HepG2 (cell line): ENCODE results near the gene VSNL1.

Experiments used
- FOSL2 ChIP-seq: sonication (generic); formaldehyde crosslinking; IDR thresholded peaks from 2 replicates; pipeline ENCODE4 v1.4.0; 2020; ENCODE audit warnings: missing genetic modification reagents
- HNRNPLL ChIP-seq: fragments of 200-400 bp; formaldehyde crosslinking; IDR thresholded peaks from 2 replicates; pipeline ENCODE4 v1.6.1; 2017; ENCODE audit warnings: mild to moderate bottlenecking, low read depth, low read length; ENCODE audit not compliant: poor library complexity, severe bottlenecking
- MAX ChIP-seq: IDR thresholded peaks from 2 replicates; pipeline ENCODE4 v1.6.1; 2012; ENCODE audit warnings: inconsistent platforms
- MTA3 ChIP-seq: sonication (generic); formaldehyde crosslinking; IDR thresholded peaks from 2 replicates; pipeline ENCODE4 v1.4.0; 2020; ENCODE audit warnings: missing genetic modification reagents
- SIN3A ChIP-seq: IDR thresholded peaks from 2 replicates; pipeline ENCODE4 v1.6.1; 2011; ENCODE audit warnings: low read depth, mild to moderate bottlenecking, control low read depth, low read length, borderline replicate concordance
- SUZ12 ChIP-seq: fragments of 150-350 bp; IDR thresholded peaks from 2 replicates; pipeline ENCODE4 v1.6.1; 2014; ENCODE audit warnings: low read depth, low read length
- ZBTB49 ChIP-seq: sonication (generic); formaldehyde crosslinking; IDR thresholded peaks from 2 replicates; pipeline ENCODE4 v1.4.0; 2020; ENCODE audit warnings: missing genetic modification reagents, borderline replicate concordance
- ZFX ChIP-seq: sonication (generic); formaldehyde crosslinking; IDR thresholded peaks from 2 replicates; pipeline ENCODE4 v1.4.0; 2020; ENCODE audit warnings: mild to moderate bottlenecking, low read depth, missing genetic modification reagents, moderate library complexity
- ZNF354B ChIP-seq: sonication (generic); formaldehyde crosslinking; IDR thresholded peaks from 2 replicates; pipeline ENCODE4 v1.8.0; 2022; ENCODE audit warnings: mild to moderate bottlenecking, missing genetic modification reagents
- TF ChIP-seq, protein P1 (sequence below): sonication (generic); formaldehyde crosslinking; IDR thresholded peaks from 2 replicates; pipeline ENCODE4 v1.5.0; 2020; ENCODE audit warnings: mild to moderate bottlenecking, missing genetic modification reagents, moderate library complexity
- TF ChIP-seq, protein P2 (sequence below): sonication (generic); formaldehyde crosslinking; conservative IDR thresholded peaks from 2 replicates; pipeline ENCODE4 v1.8.1; 2023; ENCODE audit warnings: missing genetic modification reagents
- TF ChIP-seq, protein P3 (sequence below): sonication (generic); formaldehyde crosslinking; IDR thresholded peaks from one replicate; pipeline ENCODE4 v1.5.1; 2020; ENCODE audit warnings: mild to moderate bottlenecking, missing genetic modification reagents; ENCODE audit errors: not compliant biosample characterization

GRCh38 chr2:17634997-17635396 is 94.5 kb downstream of the VSNL1 start:
- no peak for TF ChIP-seq ZNF354B (CRISPR knock-in tag)
- TF ChIP-seq MAX = no peak
- TF ChIP-seq SUZ12 = no peak
- TF ChIP-seq ZFX (CRISPR knock-in tag) = no peak
- TF ChIP-seq, protein P1, sequence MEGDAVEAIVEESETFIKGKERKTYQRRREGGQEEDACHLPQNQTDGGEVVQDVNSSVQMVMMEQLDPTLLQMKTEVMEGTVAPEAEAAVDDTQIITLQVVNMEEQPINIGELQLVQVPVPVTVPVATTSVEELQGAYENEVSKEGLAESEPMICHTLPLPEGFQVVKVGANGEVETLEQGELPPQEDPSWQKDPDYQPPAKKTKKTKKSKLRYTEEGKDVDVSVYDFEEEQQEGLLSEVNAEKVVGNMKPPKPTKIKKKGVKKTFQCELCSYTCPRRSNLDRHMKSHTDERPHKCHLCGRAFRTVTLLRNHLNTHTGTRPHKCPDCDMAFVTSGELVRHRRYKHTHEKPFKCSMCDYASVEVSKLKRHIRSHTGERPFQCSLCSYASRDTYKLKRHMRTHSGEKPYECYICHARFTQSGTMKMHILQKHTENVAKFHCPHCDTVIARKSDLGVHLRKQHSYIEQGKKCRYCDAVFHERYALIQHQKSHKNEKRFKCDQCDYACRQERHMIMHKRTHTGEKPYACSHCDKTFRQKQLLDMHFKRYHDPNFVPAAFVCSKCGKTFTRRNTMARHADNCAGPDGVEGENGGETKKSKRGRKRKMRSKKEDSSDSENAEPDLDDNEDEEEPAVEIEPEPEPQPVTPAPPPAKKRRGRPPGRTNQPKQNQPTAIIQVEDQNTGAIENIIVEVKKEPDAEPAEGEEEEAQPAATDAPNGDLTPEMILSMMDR (CRISPR knock-in tag) = no peak
- TF ChIP-seq MTA3 = no peak
- TF ChIP-seq, protein P2, sequence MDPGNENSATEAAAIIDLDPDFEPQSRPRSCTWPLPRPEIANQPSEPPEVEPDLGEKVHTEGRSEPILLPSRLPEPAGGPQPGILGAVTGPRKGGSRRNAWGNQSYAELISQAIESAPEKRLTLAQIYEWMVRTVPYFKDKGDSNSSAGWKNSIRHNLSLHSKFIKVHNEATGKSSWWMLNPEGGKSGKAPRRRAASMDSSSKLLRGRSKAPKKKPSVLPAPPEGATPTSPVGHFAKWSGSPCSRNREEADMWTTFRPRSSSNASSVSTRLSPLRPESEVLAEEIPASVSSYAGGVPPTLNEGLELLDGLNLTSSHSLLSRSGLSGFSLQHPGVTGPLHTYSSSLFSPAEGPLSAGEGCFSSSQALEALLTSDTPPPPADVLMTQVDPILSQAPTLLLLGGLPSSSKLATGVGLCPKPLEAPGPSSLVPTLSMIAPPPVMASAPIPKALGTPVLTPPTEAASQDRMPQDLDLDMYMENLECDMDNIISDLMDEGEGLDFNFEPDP = no peak
- no peak for TF ChIP-seq ZBTB49 (CRISPR knock-in tag)
- TF ChIP-seq, protein P3, sequence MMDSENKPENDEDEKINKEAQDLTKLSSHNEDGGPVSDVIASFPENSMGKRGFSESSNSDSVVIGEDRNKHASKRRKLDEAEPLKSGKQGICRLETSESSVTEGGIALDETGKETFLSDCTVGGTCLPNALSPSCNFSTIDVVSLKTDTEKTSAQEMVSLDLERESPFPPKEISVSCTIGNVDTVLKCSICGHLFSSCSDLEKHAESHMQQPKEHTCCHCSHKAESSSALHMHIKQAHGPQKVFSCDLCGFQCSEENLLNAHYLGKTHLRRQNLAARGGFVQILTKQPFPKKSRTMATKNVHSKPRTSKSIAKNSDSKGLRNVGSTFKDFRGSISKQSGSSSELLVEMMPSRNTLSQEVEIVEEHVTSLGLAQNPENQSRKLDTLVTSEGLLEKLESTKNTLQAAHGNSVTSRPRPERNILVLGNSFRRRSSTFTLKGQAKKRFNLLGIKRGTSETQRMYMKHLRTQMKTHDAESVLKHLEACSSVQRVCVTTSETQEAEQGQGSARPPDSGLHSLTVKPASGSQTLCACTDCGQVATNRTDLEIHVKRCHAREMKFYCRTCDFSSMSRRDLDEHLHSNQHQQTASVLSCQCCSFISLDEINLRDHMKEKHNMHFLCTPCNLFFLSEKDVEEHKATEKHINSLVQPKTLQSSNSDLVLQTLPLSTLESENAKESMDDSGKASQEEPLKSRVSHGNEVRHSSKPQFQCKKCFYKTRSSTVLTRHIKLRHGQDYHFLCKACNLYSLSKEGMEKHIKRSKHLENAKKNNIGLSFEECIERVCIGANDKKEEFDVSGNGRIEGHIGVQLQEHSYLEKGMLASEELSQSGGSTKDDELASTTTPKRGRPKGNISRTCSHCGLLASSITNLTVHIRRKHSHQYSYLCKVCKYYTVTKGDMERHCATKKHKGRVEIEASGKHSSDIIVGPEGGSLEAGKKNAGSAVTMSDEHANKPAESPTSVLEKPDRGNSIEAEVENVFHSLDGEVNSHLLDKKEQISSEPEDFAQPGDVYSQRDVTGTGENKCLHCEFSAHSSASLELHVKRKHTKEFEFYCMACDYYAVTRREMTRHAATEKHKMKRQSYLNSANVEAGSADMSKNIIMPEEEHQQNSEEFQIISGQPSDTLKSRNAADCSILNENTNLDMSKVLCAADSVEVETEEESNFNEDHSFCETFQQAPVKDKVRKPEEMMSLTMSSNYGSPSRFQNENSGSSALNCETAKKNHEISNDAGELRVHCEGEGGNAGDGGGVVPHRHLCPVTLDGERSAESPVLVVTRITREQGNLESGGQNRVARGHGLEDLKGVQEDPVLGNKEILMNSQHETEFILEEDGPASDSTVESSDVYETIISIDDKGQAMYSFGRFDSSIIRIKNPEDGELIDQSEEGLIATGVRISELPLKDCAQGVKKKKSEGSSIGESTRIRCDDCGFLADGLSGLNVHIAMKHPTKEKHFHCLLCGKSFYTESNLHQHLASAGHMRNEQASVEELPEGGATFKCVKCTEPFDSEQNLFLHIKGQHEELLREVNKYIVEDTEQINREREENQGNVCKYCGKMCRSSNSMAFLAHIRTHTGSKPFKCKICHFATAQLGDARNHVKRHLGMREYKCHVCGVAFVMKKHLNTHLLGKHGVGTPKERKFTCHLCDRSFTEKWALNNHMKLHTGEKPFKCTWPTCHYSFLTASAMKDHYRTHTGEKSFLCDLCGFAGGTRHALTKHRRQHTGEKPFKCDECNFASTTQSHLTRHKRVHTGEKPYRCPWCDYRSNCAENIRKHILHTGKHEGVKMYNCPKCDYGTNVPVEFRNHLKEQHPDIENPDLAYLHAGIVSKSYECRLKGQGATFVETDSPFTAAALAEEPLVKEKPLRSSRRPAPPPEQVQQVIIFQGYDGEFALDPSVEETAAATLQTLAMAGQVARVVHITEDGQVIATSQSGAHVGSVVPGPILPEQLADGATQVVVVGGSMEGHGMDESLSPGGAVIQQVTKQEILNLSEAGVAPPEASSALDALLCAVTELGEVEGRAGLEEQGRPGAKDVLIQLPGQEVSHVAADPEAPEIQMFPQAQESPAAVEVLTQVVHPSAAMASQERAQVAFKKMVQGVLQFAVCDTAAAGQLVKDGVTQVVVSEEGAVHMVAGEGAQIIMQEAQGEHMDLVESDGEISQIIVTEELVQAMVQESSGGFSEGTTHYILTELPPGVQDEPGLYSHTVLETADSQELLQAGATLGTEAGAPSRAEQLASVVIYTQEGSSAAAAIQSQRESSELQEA (CRISPR knock-in tag) = no peak
- no peak for TF ChIP-seq HNRNPLL
- TF ChIP-seq SIN3A = no peak
- no peak for TF ChIP-seq FOSL2
